GM21360 (cell line): ENCODE data around the gene GRIN2D.

Source experiments
- ATAC-seq: cut with Tn5 transposase; IDR thresholded peaks from one replicate; pipeline ENCODE4 v1.9.1; 2021; ENCODE audit warnings: mild to moderate bottlenecking, moderate library complexity; ENCODE audit not compliant: unreplicated experiment

The GRIN2D gene

DNA sequence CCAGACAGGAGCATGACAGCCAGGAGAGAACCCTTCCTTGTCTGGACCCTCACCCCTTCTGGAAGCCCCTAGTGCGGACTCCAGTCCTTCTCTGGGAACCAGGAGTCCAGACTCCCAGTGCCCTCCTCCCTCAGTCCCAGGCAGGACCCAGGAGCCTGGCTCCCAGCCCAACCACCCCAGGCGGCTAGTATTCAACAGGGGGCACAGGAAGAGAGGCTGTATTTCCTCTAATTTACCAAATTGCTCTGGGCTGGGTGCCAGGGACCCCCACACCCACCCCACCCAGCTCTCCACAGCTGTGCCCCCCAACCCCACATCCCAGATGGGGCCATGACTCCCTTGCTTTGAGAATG lies 3.3 kb downstream of the GRIN2D start:
- no peak for ATAC-seq

DNA sequence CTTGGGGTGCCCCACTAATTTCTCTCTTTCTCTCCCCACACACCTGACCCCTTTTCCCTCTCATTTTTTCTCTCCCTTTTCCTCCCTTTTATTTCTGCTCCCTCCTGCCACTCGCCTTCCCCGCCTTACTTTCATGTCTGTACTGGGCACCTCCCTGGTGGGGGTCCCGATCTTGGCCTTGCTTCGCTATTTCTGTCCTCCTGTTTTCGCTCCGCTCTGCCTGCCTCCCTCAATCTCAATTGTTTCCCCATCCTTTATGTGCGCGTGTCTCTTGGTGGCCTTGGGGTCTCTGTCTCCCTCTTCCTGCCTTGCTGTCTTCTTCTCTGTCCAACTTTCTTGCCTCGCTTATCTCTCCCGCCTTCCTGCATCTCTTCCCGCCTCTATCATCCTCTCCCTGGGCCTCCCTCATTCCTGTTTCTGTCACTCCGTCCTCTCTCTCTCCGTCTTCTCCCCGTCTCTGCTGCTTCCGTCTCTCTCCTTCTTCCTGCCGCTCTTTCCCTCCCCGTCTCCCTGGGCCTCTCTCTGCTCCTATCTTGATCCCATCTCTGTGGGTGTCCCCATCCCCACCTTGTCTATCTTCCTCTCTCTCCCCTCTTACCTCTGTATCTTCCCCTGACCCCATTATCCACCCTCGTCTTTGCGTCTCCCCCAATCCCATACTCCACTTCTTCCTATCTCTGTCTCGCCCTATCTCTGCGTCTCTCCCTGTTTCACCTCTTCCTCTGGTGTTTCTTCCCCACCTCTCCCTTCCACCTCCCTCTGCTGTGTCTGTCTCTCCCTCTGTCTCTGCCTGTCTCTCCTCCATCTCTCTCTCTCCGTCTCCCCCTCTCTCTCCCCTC lies 4.0 kb downstream of the GRIN2D start:
- ATAC-seq, result no peak

GRCh38 chr19:48398102-48398374 lies 4.6 kb downstream of the GRIN2D start:
- ATAC-seq, result no peak

DNA sequence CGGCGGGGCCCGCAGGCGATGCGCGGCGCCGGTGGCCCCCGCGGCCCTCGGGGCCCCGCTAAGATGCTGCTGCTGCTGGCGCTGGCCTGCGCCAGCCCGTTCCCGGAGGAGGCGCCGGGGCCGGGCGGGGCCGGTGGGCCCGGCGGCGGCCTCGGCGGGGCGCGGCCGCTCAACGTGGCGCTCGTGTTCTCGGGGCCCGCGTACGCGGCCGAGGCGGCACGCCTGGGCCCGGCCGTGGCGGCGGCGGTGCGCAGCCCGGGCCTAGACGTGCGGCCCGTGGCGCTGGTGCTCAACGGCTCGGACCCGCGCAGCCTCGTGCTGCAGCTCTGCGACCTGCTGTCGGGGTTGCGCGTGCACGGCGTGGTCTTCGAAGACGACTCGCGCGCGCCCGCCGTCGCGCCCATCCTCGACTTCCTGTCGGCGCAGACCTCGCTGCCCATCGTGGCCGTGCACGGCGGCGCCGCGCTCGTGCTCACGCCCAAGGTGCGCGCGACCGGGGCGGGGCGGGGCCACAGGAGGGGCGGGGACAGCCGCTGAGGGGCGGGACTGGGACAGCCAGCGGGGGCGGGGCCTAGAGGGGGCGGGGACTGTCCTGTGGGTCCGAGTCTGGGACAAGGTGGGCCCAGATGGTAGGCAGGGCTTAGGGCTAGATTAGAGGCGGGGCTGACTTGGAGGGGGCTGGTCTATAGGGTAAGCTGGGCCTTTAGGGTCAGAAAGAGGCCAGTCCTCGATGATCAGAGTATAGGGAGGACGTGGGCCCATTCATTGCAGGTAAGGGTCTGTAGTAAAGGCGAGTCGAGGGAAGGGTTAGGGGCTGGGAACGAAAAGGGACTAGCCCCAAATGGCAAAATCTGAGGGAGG lies 5.1 kb downstream of the GRIN2D start:
- ATAC-seq, result peak; percentile 52

GRCh38 chr19:48400018-48400742 lies 6.7 kb downstream of the GRIN2D start:
- ATAC-seq, result no peak

- ATAC-seq, result no peak
Measured at GRCh38 chr19:48401287-48401686, 7.8 kb downstream of the GRIN2D start.

DNA sequence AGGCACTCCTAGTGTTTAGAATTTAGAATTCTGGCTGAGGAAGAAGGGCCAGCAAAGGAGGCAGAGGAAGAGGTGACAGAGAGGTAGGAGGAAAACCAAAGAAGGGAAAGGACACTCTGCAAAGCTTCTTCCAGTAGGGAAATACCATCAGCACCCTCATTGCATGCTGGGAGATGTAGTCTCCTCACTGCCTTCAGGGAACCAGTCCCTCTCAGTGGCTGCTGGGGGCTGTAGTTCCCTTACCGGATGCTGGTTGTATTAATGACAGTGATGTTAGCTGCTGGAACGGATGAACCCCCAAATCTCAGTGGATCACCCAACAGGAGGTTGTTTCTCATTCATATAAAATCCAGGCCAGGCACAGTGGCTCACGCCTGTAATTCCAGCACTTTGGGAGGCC lies 10.1 kb downstream of the GRIN2D start:
- no peak for ATAC-seq

DNA sequence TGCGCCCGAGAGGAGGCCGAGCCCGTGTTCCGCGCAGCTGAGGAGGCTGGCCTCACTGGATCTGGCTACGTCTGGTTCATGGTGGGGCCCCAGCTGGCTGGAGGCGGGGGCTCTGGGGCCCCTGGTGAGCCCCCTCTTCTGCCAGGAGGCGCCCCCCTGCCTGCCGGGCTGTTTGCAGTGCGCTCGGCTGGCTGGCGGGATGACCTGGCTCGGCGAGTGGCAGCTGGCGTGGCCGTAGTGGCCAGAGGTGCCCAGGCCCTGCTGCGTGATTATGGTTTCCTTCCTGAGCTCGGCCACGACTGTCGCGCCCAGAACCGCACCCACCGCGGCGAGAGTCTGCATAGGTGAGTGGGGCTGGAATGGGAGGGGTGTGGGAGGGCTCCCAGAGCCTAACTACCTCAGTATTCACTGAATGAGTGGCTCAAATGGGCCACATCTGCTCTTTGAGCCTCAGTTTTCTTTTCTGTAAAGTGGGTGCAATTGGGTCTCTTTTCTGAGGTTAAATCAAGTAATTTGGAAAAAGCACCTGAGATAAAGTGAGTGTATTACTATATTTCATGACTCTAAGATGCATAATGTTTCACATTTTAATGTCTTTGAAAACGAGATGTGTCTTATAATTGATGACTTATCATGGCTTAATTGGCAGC lies 11.7 kb downstream of the GRIN2D start:
- no peak for ATAC-seq

DNA sequence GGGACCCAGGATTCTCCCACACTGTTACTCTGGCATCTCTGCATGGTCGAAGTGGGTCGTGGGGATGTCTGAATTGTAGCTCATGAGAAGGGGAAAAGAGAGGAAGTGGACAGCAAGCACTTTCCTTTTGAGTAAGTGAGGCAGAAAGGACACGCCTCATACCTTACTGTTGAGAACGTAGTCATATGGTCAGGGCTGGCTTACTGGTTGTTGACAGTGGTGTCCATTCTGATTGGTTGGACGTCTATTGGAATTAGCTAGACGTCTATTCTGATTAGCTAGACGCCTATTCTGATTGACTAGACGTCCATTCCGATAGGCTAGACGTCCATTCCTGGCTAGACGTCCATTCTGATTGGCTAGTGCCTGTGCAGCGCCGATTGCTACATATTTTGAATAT lies 12.4 kb downstream of the GRIN2D start:
- ATAC-seq, result no peak

DNA sequence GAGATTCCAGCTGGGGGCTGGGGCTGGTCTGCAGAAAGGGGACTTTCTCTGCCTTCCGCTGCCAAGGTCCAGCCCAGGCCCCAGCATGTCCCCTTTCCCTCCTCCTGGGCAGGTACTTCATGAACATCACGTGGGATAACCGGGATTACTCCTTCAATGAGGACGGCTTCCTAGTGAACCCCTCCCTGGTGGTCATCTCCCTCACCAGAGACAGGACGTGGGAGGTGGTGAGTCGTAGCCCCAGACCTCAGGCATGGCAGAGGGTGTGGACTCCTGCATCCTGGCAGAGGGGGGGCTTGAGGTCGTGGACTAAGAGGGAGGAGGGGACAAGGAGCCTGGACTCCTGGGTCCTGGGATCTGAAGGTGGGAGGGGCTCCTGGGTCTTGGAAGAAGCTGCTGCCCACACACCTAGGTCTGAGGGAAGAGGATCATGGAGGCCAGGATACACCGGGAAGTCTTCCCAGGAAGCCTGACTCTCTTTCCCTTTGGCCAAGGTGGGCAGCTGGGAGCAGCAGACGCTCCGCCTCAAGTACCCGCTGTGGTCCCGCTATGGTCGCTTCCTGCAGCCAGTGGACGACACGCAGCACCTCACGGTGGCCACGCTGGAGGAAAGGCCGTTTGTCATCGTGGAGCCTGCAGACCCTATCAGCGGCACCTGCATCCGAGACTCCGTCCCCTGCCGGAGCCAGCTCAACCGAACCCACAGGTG lies 20.6 kb downstream of the GRIN2D start:
- no peak for ATAC-seq

- ATAC-seq, result no peak
Measured at GRCh38 chr19:48415395-48415794, 21.9 kb downstream of the GRIN2D start.

DNA sequence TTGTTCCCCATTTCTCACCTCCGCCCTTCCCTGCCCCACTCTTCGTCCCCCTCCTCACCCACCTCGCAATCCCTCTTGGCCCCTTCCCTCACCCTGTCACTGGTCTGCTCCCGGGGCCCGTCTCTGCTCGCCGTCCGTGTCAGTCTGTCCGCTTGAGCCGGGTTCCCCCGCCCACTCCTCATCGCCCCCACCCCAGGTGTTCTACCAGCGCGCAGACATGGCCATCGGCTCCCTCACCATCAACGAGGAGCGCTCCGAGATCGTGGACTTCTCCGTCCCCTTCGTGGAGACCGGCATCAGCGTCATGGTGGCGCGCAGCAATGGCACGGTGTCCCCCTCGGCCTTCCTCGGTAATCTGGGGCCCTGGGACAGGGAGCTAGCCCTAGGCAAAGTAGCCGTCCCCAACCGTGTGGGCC lies 22.3 kb downstream of the GRIN2D start:
- no peak for ATAC-seq

DNA sequence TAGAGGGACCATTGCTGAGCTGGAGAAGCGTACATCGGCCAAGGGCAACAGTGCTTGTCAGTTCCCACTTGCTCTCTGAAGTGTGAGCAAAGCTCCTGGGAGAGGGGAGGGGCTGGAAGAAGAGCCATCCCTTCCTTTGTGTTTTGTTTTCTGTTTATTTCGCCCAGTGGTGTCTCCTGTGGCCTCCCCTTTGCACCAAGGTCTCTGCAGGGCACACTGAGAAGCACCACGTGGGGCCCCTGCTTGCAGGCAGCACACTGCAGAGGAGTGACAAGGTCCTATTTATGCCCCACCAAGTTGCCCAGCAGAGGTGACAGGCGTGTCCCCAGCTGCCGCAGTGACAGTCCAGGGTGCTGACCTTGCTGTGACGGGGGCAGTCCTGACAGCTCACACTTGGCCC lies 24.0 kb downstream of the GRIN2D start:
- ATAC-seq, result no peak

DNA sequence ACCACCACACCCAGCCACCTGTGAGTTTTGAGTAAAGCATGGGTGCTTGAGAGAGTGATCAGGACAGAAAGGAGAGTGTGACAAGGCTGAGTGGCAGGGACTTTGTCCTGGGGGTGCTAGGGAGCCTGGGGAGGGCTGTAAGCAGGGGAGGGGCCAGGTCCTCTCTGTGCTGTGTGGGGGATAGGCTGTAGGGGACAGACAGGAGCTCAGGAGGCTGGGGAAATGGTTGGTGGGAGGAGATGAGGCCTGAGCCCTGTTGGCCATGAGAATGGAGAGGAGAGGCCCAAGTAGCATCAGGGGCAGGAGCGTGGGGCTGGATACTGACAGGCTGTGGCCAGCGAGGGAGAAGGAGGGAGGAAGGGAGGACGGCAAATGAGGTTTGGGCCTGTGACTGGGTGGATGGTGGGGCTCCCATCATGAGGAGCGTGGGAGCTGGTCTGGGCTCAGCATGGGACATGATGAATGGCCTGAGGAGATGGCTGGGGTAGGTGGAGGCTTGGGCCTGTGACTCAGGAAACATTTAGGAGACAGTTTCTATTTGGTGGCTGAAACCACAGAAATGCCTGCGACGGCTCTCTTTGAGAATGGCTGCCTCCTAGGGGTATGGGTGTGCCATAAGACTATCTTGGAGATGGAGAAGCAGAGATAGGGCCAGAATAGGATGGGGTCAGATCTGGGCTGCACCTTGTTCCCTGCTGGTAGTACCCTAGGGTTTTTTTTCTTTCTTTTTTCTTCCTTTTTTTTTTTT lies 25.0 kb downstream of the GRIN2D start:
- no peak for ATAC-seq

GRCh38 chr19:48419158-48419920 lies 25.9 kb downstream of the GRIN2D start:
- ATAC-seq, result peak; percentile 70

DNA sequence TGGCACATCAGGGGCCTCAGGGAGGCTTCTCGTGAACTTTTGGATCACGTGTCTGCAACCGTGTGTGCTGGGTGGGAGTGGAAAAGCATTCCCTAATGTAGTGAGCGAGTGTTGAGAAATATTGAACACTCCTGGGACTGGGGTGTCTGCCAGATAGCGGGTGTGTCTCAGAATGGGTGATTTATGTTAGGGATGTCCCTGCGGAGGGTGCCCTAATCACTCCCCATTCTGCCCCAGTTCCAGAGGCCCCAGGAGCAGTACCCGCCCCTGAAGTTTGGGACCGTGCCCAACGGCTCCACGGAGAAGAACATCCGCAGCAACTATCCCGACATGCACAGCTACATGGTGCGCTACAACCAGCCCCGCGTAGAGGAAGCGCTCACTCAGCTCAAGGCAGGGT lies 28.1 kb downstream of the GRIN2D start:
- no peak for ATAC-seq

GRCh38 chr19:48424694-48425219 lies 31.3 kb downstream of the GRIN2D start:
- no peak for ATAC-seq

DNA sequence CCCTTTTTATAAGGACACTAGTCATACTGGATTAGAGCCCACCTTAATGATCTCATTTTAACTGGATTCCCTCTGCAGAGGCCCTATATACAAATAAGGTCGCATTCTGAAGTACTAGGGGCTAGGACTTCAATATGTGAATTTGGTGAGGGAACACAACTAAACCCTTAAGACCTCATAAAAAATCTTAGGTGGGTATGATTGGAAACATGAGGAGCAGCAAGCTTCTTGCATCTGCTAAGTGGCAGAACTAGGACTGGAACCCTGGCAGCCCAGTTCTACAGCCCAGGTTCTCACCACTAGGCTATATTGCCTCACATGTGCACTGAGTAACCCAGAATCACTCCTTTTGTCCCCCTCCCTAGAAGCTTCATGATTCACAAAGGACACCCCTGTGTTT lies 35.2 kb downstream of the GRIN2D start:
- ATAC-seq, result no peak

GRCh38 chr19:48433337-48433736 lies 39.9 kb downstream of the GRIN2D start:
- ATAC-seq, result no peak
